HG02610 (cell line): Measurements from ENCODE around the gene POGZ.

Source experiments
- ATAC-seq: cut with Tn5 transposase; IDR thresholded peaks from one replicate; pipeline ENCODE4 v1.9.1; 2021; ENCODE audit warnings: mild to moderate bottlenecking, moderate library complexity; ENCODE audit not compliant: unreplicated experiment

POGZ gene, protein sequence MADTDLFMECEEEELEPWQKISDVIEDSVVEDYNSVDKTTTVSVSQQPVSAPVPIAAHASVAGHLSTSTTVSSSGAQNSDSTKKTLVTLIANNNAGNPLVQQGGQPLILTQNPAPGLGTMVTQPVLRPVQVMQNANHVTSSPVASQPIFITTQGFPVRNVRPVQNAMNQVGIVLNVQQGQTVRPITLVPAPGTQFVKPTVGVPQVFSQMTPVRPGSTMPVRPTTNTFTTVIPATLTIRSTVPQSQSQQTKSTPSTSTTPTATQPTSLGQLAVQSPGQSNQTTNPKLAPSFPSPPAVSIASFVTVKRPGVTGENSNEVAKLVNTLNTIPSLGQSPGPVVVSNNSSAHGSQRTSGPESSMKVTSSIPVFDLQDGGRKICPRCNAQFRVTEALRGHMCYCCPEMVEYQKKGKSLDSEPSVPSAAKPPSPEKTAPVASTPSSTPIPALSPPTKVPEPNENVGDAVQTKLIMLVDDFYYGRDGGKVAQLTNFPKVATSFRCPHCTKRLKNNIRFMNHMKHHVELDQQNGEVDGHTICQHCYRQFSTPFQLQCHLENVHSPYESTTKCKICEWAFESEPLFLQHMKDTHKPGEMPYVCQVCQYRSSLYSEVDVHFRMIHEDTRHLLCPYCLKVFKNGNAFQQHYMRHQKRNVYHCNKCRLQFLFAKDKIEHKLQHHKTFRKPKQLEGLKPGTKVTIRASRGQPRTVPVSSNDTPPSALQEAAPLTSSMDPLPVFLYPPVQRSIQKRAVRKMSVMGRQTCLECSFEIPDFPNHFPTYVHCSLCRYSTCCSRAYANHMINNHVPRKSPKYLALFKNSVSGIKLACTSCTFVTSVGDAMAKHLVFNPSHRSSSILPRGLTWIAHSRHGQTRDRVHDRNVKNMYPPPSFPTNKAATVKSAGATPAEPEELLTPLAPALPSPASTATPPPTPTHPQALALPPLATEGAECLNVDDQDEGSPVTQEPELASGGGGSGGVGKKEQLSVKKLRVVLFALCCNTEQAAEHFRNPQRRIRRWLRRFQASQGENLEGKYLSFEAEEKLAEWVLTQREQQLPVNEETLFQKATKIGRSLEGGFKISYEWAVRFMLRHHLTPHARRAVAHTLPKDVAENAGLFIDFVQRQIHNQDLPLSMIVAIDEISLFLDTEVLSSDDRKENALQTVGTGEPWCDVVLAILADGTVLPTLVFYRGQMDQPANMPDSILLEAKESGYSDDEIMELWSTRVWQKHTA (N-terminal part only)

DNA sequence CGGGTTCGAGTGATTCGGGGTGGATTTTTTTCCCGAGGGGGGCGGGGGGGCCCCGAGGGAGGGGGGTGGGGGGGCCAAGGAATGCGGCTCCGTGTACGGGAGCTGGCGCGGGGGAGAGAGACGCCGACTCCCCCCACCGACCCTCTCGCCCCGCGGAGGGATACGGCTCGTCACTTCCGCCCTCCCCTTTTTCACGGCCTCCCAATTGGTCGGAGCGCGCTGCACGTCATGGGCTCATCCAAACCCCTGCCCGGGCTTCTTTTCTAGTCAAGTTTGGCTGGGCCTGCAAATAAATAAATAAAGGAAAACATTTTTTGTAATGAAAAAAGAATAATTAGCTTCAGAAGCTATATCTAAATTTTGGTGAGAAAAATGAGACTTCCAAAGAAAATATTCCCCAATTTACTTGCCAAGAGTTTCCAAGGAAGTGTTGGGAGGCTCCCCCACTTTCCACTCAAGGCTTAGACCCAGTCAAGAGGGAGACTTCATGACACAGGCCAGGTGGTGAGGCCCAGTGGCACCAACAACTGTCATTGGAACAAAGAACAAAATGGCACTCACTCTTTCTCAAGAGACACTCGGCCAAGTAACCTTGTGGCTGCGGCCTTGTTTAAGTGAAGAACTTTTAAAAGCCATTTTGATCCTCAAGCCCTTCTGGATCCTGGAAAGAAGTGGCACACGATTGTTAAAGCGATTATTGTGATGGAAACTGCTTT, at the start of gene POGZ:
POGZ (minus strand) TSS at position 164 of the 716 bp plus-strand sequence. CDS start 17,290 bp downstream, outside the sequence.
- peak; percentile 69 for ATAC-seq

DNA sequence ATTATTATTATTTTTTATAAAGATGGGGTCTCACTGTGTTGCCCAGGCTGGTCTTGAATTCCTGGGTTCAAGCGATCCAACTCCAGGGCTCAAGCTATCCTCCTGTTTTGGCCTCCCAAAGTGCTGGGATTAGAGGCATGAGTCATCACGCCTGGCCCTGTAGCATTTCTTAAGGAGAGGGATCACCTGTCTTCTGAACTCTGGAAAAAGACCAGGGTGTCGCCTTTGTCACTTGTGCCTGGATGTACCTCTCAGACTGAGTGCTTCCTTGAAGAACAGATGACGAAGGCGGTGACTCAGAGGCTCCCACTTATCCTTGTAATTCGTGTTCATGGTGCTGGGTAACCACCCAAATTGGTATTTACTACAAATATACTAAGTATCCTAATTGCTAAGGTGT, 49.5 kb upstream of the POGZ start:
- ATAC-seq, result no peak

- no peak for ATAC-seq
Observed at GRCh38 chr1:151504759-151505158, 45.5 kb upstream of the POGZ start.

DNA sequence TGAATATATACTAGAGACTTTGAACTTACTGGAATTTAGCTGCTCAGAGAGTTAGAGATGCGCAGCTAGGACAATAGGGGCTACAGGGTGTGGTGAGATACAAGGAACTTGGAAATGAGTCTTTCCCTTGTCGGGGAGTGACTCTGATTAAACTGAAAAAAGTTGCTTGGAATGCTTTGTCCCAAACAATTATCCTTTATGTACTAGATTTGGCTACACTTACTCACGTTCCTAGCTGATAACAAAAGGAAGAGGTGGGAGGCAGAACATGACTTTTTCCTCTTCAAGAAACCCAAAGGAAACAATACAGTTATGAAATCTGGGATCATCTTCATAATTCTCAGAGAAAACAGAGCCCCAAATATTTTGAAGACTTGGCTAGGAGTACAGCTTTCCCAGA, 45.0 kb upstream of the POGZ start:
- ATAC-seq, result no peak

GRCh38 chr1:151502859-151503780, 43.8 kb upstream of the POGZ start:
- no peak for ATAC-seq

- ATAC-seq, result no peak
Observed at GRCh38 chr1:151502035-151502700, 42.9 kb upstream of the POGZ start.

- ATAC-seq, result no peak
Observed at GRCh38 chr1:151501474-151501873, 42.2 kb upstream of the POGZ start.

DNA sequence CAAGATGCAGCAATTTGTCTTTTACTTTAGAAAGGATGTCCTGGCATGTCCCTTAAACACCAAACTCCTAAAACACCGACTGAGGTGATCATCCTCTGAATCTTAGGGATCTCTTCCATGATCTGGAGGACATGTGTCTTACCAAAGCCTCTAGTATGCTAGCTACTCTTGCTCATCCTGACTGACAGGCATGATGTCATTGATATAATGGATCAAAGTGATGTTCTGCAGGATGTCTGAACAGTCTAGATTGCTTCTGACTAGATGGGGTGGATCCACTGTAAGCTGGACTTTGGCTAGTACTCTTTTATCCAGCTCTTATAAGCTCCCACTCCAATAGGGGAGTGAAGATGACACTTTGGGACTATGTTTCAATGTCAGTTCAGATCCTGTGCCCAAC, 40.6 kb upstream of the POGZ start:
- ATAC-seq, result no peak

GRCh38 chr1:151499365-151499764, 40.1 kb upstream of the POGZ start:
- ATAC-seq, result no peak

DNA sequence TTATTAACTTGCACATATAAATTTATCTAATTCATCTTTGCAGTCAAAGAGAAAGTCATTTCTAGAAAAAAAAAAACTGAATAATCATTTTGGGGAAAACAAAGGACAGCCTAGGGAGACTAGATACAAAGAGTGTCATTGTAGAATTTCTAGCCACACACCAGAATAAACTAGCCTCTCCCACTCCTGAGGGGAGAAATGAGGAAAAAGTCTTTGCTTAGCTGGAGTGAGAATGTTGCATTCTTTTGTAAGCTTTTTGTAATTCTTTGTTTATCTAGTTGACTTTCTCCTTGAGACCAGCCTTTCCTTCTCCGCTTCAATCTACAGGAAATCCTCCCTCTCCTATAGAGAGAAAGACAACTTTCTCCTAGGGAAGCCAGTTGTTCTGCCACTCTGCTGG, 36.0 kb upstream of the POGZ start:
- ATAC-seq, result no peak

- ATAC-seq, result peak; percentile 51
Observed at GRCh38 chr1:151494741-151495281, 35.5 kb upstream of the POGZ start.

- ATAC-seq, result no peak
Observed at GRCh38 chr1:151493042-151493441, 33.7 kb upstream of the POGZ start.

DNA sequence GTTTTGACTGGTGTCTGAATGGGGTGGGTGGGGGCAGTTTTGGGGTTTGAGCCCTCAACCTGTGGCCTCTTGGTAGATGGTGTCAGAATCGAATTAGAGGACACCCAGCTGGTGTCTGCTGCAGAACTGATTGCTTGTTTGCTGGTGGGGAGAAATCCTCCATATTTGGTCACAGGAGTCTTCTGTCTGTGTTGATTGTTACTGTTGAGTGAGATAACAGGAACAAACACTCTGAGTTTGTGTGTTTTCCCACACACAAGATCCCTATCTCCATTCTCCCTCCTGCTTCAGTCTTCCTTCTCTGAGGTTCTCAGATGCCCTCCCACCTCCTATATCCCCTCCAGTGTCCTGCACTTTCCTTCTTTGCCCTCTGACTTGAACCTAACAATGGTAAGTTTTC, 32.8 kb upstream of the POGZ start:
- ATAC-seq, result no peak

GRCh38 chr1:151491641-151492040, 32.3 kb upstream of the POGZ start:
- no peak for ATAC-seq

GRCh38 chr1:151486557-151486956, 27.3 kb upstream of the POGZ start:
- no peak for ATAC-seq

DNA sequence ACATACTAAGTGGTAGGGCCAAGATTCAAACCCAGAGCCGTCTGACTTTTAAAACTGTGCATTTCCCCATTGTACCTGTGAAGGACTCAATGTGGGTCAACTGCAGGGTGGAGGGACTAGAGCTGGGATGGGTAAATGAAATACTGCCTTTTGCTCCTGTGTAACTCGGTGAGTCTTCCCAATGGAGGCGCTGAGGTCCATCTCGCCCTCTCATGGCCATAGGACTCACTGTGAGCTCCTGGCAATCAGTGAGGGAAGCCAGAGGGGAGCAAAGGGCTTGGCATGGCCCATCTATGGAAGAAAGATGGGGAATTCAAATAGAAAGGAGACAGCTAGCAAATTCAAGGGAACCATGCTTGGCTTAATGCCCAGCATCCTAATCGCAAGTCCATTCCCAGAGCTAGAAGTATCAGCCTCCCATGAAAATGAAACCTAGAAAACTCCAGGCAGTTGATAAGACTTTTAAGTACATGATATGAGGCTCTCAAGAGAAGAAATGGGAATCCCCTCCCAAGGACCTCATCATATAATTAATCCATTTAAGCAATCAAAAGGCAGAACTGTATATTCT, 26.5 kb upstream of the POGZ start:
- ATAC-seq, result no peak

GRCh38 chr1:151482017-151482416, 22.7 kb upstream of the POGZ start:
- no peak for ATAC-seq

DNA sequence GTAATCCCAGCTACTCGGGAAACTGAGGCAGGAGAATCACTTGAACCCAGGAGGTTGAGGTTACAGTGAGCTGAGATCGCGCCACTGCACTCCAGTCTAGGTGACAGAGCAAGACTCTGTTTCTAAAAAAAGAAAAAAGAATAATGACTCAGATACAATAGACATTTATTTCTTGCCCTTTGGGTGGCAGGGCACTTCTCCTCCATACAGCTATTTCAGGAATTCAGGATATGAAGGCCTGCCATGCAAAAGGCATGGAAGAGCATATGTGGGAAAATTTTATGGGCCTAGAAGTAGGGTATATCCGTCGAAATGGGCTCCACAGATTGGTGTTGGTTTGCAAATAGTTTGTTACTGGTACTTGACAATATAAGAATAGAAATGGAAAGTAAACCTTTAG, 20.2 kb upstream of the POGZ start:
- ATAC-seq, result no peak
